Measurements from ENCODE around the gene USP34.

Gene USP34

DNA sequence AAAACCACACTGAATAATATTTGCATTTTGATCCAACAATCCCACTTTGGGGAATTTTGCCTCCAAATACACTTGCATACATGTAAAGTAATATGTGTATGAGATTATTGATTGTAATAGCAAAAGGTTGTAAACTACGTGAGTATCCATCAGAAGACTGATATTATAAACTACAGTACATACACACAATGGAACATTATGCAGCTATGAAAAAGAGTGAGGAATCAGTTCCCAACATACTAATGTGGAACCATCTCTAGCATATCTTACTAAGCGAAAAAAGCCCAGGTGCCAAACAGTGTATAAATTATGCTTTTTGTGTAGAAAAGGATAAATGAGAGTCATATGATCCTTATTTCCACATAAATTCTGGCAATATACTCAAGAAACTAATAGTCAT, 324.9 kb downstream of the USP34 start:
- TF ChIP-seq ZNF146 (tag by site-specific recombination; IDR thresholded peaks at IDR 0.05) (peak; percentile 59), BCL11B (tag by site-specific recombination; IDR thresholded peaks at IDR 0.05; ENCODE audit: low read depth) (no peak)
- H3K9me3 ChIP-seq (ENCODE audit: control insufficient read depth, insufficient read depth, low read depth, low read length) = no peaks in the 10 kb centered on the region
- CTCF ChIA-PET = no interaction called here
- POLR2A ChIA-PET = interaction anchor here (2.1 kb wide), 1 partner anchor 10 kb away, joined by 10 read pairs; no protein-coding TSS in a partner anchor
- peaks cover 0 to 28% of the 10 kb centered on the region in 2 experiments; a peak in 2 of 3 replicates for H3K36me3 ChIP-seq (ENCODE audit: control insufficient read depth in 2 of 2, insufficient read depth in 1 of 2, low read length in 2 of 2)
- H3K4me1 ChIP-seq (ENCODE audit: control insufficient read depth, insufficient read depth, low read length) = no peaks in the 10 kb centered on the region
- no peak overlapping the region for H3K4me3 ChIP-seq (ENCODE audit: low read depth, low read length)
- no peak overlapping the region for H3K27ac ChIP-seq (ENCODE audit: extremely low read depth, low read depth, low read length)

DNA sequence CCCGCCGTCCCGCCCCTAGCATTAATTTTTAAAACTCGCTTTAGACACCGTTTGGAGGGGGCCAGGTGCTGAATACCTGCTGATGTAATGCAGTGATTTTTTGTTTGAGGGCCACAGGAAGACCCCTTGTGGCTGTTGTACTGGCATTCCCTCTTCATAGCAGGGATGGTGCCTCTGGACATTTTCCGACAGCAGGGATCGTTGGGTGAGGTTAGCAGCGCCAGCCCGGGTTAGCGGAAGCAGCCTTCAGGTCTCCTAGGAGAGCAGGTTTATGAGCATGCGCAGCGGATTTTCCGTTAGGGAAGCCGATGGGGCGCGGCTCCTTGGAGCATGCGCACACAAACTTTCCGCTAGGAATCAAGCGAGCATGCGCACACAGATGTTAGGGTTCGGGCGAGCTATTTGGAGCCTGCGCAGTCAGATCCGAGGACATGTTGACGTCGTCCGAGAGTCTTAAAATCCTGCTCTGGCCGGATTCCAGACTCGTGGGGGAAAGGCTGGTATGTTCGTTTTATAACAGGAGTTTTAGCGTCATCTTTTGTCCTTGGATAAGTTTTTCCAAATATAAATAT, 326.1 kb downstream of the USP34 start:
- ChIA-PET POLR2A (interaction anchor here (0.6 to 2.7 kb wide), 3 partner anchors 11 to 171 kb away, joined by 6 to 12 read pairs (median 10); no protein-coding TSS in a partner anchor), CTCF (no interaction called here)
- Histone ChIP-seq H3K9me3 (ENCODE audit: control insufficient read depth, insufficient read depth, low read depth, low read length) (no peaks in the 10 kb centered on the region), H3K27ac (ENCODE audit: extremely low read depth, low read depth, low read length) (peak overlapping the region; percentile 38; the same call in 1 of the 2 replicates), H3K4me1 (ENCODE audit: control insufficient read depth, insufficient read depth, low read length) (no peaks in the 10 kb centered on the region), H3K36me3 (ENCODE audit: control insufficient read depth in 2 of 2, insufficient read depth in 1 of 2, low read length in 2 of 2) (peaks cover 0 to 16% of the 10 kb centered on the region in 2 experiments; a peak in 2 of 3 replicates), H3K4me3 (ENCODE audit: low read depth, low read length) (peak overlapping the region; percentile 55)
- TF ChIP-seq, protein P1, sequence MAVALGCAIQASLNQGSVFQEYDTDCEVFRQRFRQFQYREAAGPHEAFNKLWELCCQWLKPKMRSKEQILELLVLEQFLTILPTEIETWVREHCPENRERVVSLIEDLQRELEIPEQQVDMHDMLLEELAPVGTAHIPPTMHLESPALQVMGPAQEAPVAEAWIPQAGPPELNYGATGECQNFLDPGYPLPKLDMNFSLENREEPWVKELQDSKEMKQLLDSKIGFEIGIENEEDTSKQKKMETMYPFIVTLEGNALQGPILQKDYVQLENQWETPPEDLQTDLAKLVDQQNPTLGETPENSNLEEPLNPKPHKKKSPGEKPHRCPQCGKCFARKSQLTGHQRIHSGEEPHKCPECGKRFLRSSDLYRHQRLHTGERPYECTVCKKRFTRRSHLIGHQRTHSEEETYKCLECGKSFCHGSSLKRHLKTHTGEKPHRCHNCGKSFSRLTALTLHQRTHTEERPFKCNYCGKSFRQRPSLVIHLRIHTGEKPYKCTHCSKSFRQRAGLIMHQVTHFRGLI (tag by site-specific recombination; IDR thresholded peaks at IDR 0.05) = no peak
- TF ChIP-seq, protein P2, sequence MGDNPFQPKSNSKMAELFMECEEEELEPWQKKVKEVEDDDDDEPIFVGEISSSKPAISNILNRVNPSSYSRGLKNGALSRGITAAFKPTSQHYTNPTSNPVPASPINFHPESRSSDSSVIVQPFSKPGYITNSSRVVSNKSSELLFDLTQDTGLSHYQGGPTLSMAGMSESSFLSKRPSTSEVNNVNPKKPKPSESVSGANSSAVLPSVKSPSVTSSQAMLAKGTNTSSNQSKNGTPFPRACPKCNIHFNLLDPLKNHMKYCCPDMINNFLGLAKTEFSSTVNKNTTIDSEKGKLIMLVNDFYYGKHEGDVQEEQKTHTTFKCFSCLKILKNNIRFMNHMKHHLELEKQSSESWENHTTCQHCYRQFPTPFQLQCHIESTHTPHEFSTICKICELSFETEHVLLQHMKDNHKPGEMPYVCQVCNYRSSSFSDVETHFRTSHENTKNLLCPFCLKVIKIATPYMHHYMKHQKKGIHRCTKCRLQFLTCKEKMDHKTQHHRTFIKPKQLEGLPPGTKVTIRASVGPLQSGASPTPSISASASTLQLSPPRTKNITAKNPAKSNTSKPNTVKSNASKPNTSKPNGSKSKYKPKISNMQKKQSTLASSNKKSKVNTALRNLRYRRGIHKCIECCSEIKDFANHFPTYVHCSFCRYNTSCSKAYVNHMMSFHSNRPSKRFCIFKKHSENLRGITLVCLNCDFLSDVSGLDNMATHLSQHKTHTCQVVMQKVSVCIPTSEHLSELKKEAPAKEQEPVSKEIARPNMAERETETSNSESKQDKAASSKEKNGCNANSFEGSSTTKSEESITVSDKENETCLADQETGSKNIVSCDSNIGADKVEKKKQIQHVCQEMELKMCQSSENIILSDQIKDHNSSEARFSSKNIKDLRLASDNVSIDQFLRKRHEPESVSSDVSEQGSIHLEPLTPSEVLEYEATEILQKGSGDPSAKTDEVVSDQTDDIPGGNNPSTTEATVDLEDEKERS (tag by site-specific recombination; IDR thresholded peaks at IDR 0.05) = no peak
- TF ChIP-seq ZNF335 (tag by site-specific recombination; conservative IDR thresholded peaks at IDR 0.05) (peak; percentile 59; the same call in 1 of the 2 replicates), ZNF629 (tag by site-specific recombination; IDR thresholded peaks at IDR 0.05) (peak; percentile 30; the same call in 1 of the 2 replicates), ZNF830 (tag by site-specific recombination; IDR thresholded peaks at IDR 0.05; ENCODE audit: low read depth) (no peak), ZBTB48 (tag by site-specific recombination; IDR thresholded peaks at IDR 0.05) (peak; percentile 59; the same call in 1 of the 2 replicates), ZBTB17 (tag by site-specific recombination; IDR thresholded peaks at IDR 0.05) (peak; percentile 57; the same call in 1 of the 2 replicates), ZNF777 (tag by site-specific recombination; IDR thresholded peaks at IDR 0.05; ENCODE audit: borderline replicate concordance) (no peak), ZNF596 (tag by site-specific recombination; IDR thresholded peaks at IDR 0.05) (no peak), ZNF2 (tag by site-specific recombination; IDR thresholded peaks at IDR 0.05) (no peak), ZNF112 (tag by site-specific recombination; IDR thresholded peaks at IDR 0.05) (no peak), ZFP41 (tag by site-specific recombination; IDR thresholded peaks at IDR 0.05; ENCODE audit: borderline replicate concordance) (no peak), ZBTB20 (tag by site-specific recombination; IDR thresholded peaks at IDR 0.05) (no peak), SP3 (tag by site-specific recombination; IDR thresholded peaks at IDR 0.05) (no peak), KLF10 (tag by site-specific recombination; IDR thresholded peaks at IDR 0.05) (no peak), ZNF473 (tag by site-specific recombination; IDR thresholded peaks at IDR 0.05) (no peak), ZNF610 (tag by site-specific recombination; IDR thresholded peaks at IDR 0.05; ENCODE audit: borderline replicate concordance) (no peak), ZNF544 (tag by site-specific recombination; IDR thresholded peaks at IDR 0.05) (no peak), IKZF3 (tag by site-specific recombination; IDR thresholded peaks at IDR 0.05) (peak; percentile 66)
- TF ChIP-seq, protein P3, sequence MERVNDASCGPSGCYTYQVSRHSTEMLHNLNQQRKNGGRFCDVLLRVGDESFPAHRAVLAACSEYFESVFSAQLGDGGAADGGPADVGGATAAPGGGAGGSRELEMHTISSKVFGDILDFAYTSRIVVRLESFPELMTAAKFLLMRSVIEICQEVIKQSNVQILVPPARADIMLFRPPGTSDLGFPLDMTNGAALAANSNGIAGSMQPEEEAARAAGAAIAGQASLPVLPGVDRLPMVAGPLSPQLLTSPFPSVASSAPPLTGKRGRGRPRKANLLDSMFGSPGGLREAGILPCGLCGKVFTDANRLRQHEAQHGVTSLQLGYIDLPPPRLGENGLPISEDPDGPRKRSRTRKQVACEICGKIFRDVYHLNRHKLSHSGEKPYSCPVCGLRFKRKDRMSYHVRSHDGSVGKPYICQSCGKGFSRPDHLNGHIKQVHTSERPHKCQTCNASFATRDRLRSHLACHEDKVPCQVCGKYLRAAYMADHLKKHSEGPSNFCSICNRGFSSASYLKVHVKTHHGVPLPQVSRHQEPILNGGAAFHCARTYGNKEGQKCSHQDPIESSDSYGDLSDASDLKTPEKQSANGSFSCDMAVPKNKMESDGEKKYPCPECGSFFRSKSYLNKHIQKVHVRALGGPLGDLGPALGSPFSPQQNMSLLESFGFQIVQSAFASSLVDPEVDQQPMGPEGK (tag by site-specific recombination; IDR thresholded peaks at IDR 0.05) = 0 out of 2 replicates have a peak, but pooled peaks have one; percentile 9
- TF ChIP-seq, protein P4, sequence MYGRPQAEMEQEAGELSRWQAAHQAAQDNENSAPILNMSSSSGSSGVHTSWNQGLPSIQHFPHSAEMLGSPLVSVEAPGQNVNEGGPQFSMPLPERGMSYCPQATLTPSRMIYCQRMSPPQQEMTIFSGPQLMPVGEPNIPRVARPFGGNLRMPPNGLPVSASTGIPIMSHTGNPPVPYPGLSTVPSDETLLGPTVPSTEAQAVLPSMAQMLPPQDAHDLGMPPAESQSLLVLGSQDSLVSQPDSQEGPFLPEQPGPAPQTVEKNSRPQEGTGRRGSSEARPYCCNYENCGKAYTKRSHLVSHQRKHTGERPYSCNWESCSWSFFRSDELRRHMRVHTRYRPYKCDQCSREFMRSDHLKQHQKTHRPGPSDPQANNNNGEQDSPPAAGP (tag by site-specific recombination; IDR thresholded peaks at IDR 0.05) = no peak
- TF ChIP-seq, protein P5, sequence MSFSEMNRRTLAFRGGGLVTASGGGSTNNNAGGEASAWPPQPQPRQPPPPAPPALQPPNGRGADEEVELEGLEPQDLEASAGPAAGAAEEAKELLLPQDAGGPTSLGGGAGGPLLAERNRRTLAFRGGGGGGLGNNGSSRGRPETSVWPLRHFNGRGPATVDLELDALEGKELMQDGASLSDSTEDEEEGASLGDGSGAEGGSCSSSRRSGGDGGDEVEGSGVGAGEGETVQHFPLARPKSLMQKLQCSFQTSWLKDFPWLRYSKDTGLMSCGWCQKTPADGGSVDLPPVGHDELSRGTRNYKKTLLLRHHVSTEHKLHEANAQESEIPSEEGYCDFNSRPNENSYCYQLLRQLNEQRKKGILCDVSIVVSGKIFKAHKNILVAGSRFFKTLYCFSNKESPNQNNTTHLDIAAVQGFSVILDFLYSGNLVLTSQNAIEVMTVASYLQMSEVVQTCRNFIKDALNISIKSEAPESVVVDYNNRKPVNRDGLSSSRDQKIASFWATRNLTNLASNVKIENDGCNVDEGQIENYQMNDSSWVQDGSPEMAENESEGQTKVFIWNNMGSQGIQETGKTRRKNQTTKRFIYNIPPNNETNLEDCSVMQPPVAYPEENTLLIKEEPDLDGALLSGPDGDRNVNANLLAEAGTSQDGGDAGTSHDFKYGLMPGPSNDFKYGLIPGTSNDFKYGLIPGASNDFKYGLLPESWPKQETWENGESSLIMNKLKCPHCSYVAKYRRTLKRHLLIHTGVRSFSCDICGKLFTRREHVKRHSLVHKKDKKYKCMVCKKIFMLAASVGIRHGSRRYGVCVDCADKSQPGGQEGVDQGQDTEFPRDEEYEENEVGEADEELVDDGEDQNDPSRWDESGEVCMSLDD (tag by site-specific recombination; IDR thresholded peaks at IDR 0.05) = no peak
